COLO668 (cell line): Measurements from ENCODE around the gene LTA.
"Not testable (repeated sequence)": the region's sequence is repeated elsewhere in the genome, so short reads cannot be mapped to it uniquely, and the experiment has no call there.

ENCODE experiments used
- DNase-seq: peaks from one replicate; lab custom pipeline; 2025; ENCODE audit not compliant: unreplicated experiment; lab: John Stamatoyannopoulos, UW

Gene LTA

DNA sequence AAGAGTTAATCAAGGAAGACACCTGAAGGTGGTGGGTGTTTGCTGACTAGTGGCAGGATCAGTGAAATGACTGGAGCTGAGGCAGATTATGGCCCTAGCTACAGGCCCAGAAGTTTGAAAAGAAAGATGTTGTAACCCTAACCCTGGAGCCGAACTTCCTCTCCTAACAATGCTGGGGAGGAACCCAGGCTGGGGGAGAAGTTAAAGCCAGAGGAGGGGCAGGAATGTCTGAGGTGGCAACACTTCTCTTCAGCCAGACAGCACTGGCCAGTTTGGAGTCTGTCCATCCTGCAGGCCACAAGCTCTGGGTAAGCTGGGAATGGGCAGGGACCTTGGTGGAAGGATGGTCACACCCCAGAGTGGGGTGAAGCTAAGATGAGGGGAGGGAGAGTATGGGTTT, 13.9 kb downstream of the LTA start, which contains the start of gene LST1:
LST1 (plus strand) TSS at position 270 of the 400 bp plus-strand sequence. CDS start 1,023 bp downstream, outside the sequence.
- DNase-seq = no peak

DNA sequence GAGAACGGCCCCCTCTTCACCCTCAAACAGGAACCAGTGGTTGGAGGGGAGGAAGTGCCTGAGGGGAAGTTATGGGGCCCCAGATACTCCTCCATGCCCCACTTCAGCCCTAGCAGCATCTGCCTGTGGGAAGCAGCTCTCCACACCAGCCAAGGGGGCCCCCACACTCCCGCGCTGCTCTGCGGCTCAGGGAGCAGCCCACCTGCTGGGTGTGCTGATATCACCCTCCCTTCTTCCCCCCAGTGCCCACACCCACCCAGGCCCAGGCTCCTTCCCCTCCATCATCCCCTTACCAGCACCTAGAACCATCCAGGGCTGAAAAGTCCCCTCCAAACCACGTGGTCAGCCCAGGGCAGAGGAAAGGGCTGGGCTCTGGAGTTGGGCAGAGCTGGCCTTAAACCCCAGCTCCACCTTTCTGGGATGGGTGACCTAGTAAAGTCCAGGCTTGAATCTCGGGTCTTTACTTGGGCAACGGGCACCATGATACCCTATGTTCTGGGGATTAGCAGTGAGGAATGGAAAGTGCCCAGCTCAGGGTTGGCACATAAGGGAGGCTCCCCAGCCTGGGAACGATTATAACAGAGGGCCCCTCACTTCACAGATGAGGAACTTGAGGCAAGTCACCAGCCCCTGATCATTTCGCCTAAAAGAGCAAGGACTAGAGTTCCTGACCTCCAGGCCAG, 14.7 kb downstream of the LTA start:
- DNase-seq = no peak

GRCh38 chr6:31587791-31588777, 16.0 kb downstream of the LTA start:
- no peak for DNase-seq

DNA sequence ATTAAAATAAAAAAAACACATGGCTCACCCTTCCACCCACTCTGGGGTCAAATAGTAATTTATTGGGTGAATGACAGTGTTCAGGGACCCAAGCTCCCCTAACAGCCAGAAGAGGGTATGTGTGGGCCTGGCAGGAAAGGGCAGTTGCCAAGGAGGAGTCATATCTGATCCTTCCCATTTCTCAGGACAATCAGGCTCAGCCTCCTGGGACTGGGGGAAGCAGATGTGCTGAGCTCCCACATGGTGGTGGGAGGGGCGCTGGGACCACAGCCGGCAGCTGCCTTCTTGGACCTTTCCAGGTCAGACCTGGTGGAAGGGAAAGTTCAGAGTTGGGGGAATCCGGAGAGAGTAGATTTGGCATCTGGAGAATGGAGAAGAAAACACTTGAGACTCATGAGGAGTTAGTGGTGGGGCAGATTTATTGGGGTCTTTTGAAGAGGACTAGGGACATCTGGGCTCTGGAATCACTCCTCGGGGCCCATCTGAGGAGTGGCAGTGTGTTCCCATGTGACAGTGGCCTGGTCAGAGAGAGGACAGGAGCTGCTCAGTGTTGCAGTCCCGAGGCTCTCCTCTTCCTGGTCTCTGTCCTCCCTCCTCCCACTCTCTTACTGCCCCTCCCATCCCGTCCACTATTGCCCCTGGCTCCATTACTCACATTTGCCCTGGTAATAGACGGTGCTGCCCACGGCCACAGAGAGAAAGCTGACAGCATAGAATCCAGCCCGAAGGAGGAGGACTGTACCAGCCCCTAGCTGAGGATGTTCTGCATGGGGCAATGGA, 17.0 kb downstream of the LTA start:
- DNase-seq = no peak

DNA sequence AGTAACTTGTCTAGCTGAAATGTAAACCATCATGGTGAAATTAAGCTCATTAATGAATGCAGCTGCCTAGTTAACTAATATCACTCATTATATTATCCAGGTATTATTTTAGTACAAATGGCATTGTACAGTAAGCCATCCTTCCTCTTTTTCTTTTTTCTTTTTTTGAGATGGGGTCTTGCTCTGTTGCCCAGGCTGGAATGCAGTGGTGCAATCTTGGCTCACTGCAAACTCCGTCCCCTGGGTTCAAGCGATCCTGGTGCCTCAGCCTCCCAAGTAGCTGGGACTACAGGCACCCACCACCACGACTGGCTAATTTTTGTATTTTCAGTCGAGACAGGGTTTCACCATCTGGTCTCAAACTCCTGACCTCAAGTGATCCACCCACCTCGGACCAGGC, 18.6 kb downstream of the LTA start:
- not testable (repeated sequence) for DNase-seq

GRCh38 chr6:31592396-31592771, 20.3 kb downstream of the LTA start:
- DNase-seq = no peak

DNA sequence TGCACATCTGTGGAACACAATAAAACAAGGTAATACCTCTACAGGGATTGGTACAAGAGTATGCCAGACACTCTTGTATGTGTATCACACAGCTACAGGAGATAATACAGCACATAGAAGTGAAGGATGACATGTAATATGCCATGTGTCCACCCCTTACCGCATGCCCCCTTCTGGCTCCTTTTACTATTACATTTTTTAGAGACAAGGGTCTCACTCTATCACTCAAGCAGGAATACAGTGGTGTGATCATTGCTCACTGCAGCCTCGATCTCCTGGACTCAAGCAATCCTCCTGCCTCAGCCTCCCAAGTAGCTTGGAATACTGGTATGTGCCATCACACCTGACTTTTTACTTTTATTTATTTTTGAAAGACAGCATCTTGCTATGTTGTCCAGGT, 24.9 kb downstream of the LTA start:
- DNase-seq = peak; percentile 2

DNA sequence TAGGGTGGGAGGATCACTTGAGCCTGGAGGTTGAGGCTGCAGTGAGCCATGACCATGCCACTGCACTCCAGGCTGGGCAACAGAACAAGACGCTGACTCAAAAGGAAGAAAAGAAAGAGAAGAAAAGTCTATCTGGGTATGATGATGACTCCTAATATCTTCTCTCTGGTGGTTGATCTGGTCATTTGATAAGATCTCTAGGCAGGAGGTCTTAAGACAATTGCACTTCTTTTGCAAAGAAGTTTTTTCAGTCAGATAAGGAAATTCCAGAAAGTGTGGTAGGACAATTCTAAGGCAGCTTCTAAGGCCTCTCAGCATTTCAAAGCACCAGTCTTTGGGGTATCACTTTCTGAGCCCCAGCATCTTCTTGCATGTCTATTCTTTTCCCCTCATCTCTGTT, 35.2 kb downstream of the LTA start:
- no peak for DNase-seq

GRCh38 chr6:31609519-31610406, 37.7 kb downstream of the LTA start:
- DNase-seq = peak; percentile 9

DNA sequence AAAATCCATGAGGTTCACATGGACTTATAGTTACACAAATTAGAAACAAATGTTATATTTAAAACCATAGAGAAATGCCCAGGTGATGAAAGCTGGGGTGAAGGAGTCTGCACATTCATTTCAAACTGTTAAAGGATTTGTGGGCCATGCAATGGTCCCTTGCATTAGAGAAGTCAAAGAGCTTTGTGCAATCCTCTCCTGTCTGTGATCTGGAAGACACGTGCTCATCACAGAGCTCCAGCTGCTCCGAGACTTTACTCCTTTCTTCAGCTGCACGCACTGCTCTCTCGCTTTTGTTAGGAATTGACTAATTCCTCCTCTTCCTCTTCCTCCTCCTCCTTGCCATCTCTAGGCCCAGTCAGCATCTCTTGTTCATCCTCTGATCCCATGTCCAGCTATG, 38.9 kb downstream of the LTA start:
- no peak for DNase-seq

GRCh38 chr6:31614075-31614619, 42.1 kb downstream of the LTA start:
- DNase-seq = no peak

DNA sequence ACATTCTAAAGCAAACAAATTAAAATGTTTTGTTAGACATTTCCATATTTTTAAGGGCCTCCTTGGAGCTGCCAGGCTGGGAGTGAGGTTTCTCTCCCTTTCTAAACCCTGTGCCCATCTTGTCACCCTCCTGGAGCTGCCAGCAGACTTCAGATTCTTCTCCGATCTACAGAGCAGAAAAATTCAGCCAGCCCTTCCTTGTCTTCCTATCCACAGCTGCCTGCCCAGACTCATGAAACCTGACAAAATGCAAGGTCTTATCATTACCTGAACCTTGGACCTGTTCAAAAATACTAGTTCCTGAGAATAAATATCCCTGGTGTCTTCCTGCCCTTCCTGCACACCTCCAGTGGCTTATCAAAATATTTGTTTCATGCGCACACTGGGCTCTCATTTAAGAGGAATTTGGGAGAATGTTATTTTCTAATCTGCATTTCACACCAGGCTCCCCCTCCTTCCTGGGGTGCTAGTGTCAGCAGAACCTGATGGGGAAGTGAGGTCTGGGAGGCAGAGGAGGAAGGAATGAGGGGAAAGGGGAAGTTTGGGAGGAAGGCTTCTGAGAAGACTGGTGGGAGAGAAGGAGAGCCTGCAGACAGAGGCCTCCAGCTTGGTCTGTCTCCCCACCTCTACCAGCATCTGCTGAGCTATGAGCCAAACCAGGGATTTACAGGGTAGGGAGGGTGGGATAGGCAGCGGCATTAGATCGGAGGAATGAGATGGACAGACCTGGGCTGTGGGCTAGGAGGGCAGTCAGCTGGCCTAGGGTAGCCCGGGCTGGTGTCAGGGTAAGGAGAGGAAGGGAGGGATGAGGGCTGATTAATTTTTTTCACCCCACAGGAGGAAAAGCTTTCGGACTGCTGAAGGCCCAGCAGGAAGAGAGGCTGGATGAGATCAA, 42.8 kb downstream of the LTA start, which contains the start of gene AIF1:
AIF1 (plus strand) TSS at position 551 of the 895 bp plus-strand sequence; CDS start at position 647, 96 bp downstream.
- no peak for DNase-seq

DNA sequence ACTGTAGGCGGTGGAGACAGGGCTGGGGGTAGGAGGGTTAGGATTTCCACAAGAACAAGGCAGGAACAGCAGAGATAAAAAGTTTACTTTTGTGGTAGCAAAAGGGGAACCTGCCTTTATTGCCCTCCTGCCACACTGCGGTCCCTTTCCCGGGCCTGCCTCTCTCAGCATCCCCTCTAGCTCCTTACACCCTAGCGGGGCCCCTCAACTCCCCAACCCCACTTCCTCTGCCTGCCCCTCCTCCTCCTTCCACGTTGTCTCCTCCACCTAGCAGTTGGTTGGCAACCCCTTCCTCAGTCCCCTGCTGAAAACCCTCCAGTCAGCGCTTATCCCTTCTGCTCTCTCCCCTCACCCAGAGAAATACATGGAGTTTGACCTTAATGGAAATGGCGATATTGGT, 43.7 kb downstream of the LTA start:
- no peak for DNase-seq

GRCh38 chr6:31617010-31617409, 44.9 kb downstream of the LTA start:
- DNase-seq = no peak

GRCh38 chr6:31619805-31620585, 47.9 kb downstream of the LTA start:
- DNase-seq = peak; percentile 98

- DNase-seq = peak; percentile 98
Observed at GRCh38 chr6:31620586-31621319, 48.7 kb downstream of the LTA start, which contains the start of gene PRRC2A. Gene PRRC2A, plus strand, starts transcription at chr6:31620715. Its CDS starts 2,075 bp downstream, at chr6:31622790.

DNA sequence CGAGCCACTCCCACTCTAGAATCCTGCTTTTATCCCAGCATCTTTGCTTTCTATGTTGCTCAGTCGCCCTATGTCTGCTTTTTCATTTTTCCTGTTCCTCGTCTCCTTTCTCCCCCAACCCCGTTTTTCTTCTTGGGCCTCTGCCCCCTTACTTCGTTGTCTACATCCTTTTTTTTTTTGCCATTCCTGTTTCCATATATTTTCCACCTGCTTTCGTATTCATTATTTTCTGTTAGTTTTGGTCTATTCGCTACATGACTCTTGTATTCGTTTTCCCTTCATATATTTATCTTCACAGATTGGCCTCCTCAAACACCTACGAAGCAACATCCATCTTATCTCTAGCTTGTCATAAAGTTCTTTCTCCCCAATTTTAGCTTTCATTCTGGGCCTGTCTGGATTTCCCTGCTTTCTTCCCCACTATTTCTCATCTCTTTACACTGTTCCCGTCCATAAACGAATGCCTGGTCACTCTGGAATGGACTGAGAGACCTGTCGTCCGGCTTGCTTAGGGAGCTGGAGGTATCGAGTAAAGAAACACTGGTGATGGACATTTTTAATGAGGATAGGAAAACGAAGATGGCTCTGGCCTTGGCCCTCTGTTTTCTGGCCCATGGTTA, 49.3 kb downstream of the LTA start:
- no peak for DNase-seq
